Naive thymus-derived CD4-positive, alpha-beta T cell (primary cell): ENCODE data around the gene STARD3. TPM values are rescaled to one million over a fixed set of nuclear protein-coding genes. Genes with fewer than 3 reads are reported as not detected.
A peak's percentile ranks its signal among the peaks of the same experiment; 100 is the strongest.

Source experiments
- ATAC-seq: fragments of 150-1000 bp; cut with Tn5 transposase; 2 replicates; pipeline ENCODE4 v1.10.0; 2021; ENCODE audit warnings: mild to moderate bottlenecking, moderate library complexity
- CTCF ChIA-PET: fragments of 350-600 bp; sonication (Branson Sonifier 250); formaldehyde crosslinking; loops from one replicate; lab custom pipeline; 2021; ENCODE audit warnings: antibody characterized with exemption; lab: Charles Lee
- POLR2A ChIA-PET: fragments of 350-600 bp; sonication (Branson Sonifier 250); formaldehyde crosslinking; loops from one replicate; lab custom pipeline; 2021; ENCODE audit warnings: antibody characterized with exemption, inconsistent platforms; lab: Charles Lee
- DNase-seq, 9 donors: peaks; one replicate each; pipeline versions ENCODE4 v3.0.0 to v3.0.0-alpha.2; 2020 to 2022; ENCODE audit warnings: mixed read lengths in 1 of 9
- H3K27ac ChIP-seq: one replicate; pipeline ENCODE4 v1.7.0; 2013; ENCODE audit warnings: mild to moderate bottlenecking, low read depth, low read length, moderate library complexity
- H3K27me3 ChIP-seq, 2 donors: one replicate each; pipeline ENCODE4 v1.7.0; 2013; ENCODE audit warnings: low read length in 2 of 2, mild to moderate bottlenecking in 2 of 2, moderate library complexity in 2 of 2; ENCODE audit not compliant: control insufficient read depth in 2 of 2, insufficient read depth in 2 of 2
- H3K36me3 ChIP-seq, 3 experiments: 1 replicate in 2 of 3; 2 replicates in 1 of 3; pipeline ENCODE4 v1.7.0; 2013; ENCODE audit warnings: low read length in 3 of 3, mild to moderate bottlenecking in 3 of 3, moderate library complexity in 1 of 3; ENCODE audit not compliant: insufficient read depth in 3 of 3, control insufficient read depth in 2 of 3
- H3K4me1 ChIP-seq, 2 donors: one replicate each; pipeline ENCODE4 v1.7.0; 2013; ENCODE audit warnings: low read length in 2 of 2, mild to moderate bottlenecking in 2 of 2, moderate library complexity in 1 of 2; ENCODE audit not compliant: control insufficient read depth in 2 of 2, insufficient read depth in 2 of 2
- H3K4me3 ChIP-seq: 2 replicates; pipeline ENCODE4 v1.7.0; 2013; ENCODE audit warnings: mild to moderate bottlenecking, low read length
- H3K9me3 ChIP-seq, 3 experiments: 1 replicate in 2 of 3; 2 replicates in 1 of 3; pipeline ENCODE4 v1.7.0; 2013; ENCODE audit warnings: low read length in 3 of 3; ENCODE audit not compliant: control insufficient read depth in 2 of 3
- H3K27ac Mint-ChIP-seq, 9 donors: one replicate each; pipeline ENCODE4 v1.8.0; 2020 to 2022; ENCODE audit warnings: mixed read lengths in 9 of 9, mild to moderate bottlenecking in 8 of 9, moderate library complexity in 5 of 9, inconsistent platforms in 2 of 9
- H3K27me3 Mint-ChIP-seq, 5 donors: one replicate each; pipeline ENCODE4 v1.8.0; 2021 to 2022; ENCODE audit warnings: mixed read lengths in 5 of 5, mild to moderate bottlenecking in 1 of 5
- H3K36me3 Mint-ChIP-seq, 5 donors: one replicate each; pipeline ENCODE4 v1.8.0; 2020 to 2022; ENCODE audit warnings: mixed read lengths in 5 of 5, mild to moderate bottlenecking in 3 of 5, inconsistent platforms in 1 of 5
- H3K4me1 Mint-ChIP-seq, 7 donors: one replicate each; pipeline ENCODE4 v1.8.0; 2020 to 2022; ENCODE audit warnings: mixed read lengths in 7 of 7, mild to moderate bottlenecking in 3 of 7, inconsistent platforms in 1 of 7
- H3K4me3 Mint-ChIP-seq, 10 donors: one replicate each; pipeline ENCODE4 v1.8.0; 2020 to 2022; ENCODE audit warnings: mild to moderate bottlenecking in 10 of 10, mixed read lengths in 10 of 10, moderate library complexity in 6 of 10, inconsistent platforms in 2 of 10
- H3K9me3 Mint-ChIP-seq, 11 donors: one replicate each; pipeline ENCODE4 v1.8.0; 2020 to 2022; ENCODE audit warnings: mixed read lengths in 11 of 11, mild to moderate bottlenecking in 4 of 11, inconsistent platforms in 1 of 11, moderate library complexity in 1 of 11
- intact Hi-C, 2 donors: fragments of 100-400 bp; cut with micrococcal nuclease; formaldehyde crosslinking; loops; one replicate each; pipeline ENCODE4 v1.15.1; 2023
- polyA plus RNA-seq, 2 donors: library from polyadenylated mRNA; unstranded; fragments of 300-500 nt; fragmentation: Illumina TruSeq; gene quantifications; one replicate each; pipeline ENCODE4 v1.2.3, GENCODE V29; 2021
- total RNA-seq, 6 experiments: library from RNA in 5 of 6; stranded (reverse) in 5 of 6; gene quantifications; 1 replicate in 5 of 6; 2 replicates in 1 of 6; pipeline ENCODE4 v1.2.3 and lab custom pipeline; 2021 to 2026

STARD3 gene
- total and polyA plus RNA-seq, 7 experiments from 2014 or later, result 46.7 to 143 (median 88.4) TPM

DNA sequence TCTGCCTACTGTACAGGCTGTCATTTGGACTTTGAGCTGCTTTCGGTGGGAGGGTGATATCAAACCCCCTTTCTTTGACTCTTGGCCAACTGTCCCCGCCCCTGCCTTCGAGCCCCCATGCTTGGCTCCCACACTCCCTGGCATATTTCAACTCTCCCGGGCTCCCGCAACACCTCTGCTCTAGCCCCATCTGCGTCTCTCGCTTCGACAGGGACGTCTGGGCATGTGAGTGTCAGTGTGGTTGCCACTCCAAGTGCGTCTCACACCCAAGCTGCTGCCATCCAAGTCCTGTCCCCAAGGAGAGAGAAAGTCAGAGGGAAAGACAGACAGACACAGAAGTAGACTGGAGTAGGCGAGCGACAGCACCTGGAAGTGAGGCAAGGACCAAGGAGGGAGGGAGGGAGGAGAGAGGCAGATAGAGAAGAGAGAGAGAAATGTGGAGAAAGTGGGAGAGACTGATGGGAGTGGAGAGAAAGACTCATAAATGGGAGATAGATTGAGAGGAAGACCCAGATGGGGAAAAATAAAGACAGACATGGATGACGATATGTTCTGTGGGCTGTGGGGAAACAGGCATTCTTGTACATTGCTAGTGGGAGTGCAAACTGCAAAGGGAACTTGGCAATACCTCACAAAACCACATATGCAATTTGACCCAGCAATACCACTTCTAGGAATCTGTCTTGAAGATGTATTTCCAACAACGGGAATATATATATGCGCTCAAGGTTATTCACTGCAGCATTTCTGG, 11.8 kb downstream of the STARD3 start:
- ChIA-PET CTCF (interaction anchor here (1.3 to 1.5 kb wide), 2 partner anchors 14 to 17 kb away, joined by 3 to 4 read pairs; no protein-coding TSS in a partner anchor), POLR2A (interaction anchor here (0.7 to 1.4 kb wide), 3 partner anchors 9 to 277 kb away, joined by 3 read pairs; no protein-coding TSS in a partner anchor)
- Histone ChIP-seq H3K4me1 (peaks cover 4 to 5% of the 10 kb centered on the region in 2 donors), H3K27me3 (no peaks in the 10 kb centered on the region), H3K36me3 (peaks cover 0 to 24% (median 0%) of the 10 kb centered on the region in 3 experiments), H3K4me3 (no peak overlapping the region), H3K27ac (no peak overlapping the region), H3K9me3 (no peaks in the 10 kb centered on the region)
- H3K27ac Mint-ChIP-seq, result peak overlapping the region in 7 of 9 donors; percentile 9 to 70 (median 49)
- H3K4me3 Mint-ChIP-seq, result no peak overlapping the region
- intact Hi-C loops, result no loop called here
- no peaks in the 10 kb centered on the region for H3K9me3 Mint-ChIP-seq
- H3K36me3 Mint-ChIP-seq, result peaks cover 0 to 12% (median 0%) of the 10 kb centered on the region in 5 donors
- H3K4me1 Mint-ChIP-seq, result peaks cover 21 to 74% (median 57%) of the 10 kb centered on the region in 7 donors
- H3K27me3 Mint-ChIP-seq, result no peaks in the 10 kb centered on the region
- ATAC-seq (no peak), DNase-seq (no peak)

DNA sequence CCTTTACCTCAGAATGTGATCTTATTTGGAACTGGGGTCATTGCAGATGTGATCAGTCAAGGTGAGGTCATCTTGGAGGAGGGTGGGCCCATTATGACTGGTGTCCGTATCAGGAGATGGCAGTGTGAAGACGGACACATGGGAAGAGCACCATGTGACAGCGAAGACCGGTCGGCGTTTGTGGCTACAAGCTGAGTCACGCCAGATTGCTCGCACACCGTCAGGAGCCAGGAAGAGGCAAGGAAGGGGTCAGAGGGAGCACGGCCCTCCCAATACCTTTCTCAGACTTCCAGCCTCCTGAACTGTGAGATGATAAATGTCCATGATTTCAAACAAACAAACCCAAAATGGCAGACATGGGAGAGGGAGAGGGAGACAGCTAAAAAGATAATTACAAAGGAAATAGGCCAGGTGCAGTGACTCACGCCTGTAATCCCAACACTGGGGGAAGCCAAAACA, 13.2 kb downstream of the STARD3 start:
- Mint-ChIP-seq H3K27ac (peak overlapping the region in 8 of 9 donors; percentile 39 to 89 (median 72)), H3K4me1 (peaks cover 23 to 72% (median 55%) of the 10 kb centered on the region in 7 donors)

DNA sequence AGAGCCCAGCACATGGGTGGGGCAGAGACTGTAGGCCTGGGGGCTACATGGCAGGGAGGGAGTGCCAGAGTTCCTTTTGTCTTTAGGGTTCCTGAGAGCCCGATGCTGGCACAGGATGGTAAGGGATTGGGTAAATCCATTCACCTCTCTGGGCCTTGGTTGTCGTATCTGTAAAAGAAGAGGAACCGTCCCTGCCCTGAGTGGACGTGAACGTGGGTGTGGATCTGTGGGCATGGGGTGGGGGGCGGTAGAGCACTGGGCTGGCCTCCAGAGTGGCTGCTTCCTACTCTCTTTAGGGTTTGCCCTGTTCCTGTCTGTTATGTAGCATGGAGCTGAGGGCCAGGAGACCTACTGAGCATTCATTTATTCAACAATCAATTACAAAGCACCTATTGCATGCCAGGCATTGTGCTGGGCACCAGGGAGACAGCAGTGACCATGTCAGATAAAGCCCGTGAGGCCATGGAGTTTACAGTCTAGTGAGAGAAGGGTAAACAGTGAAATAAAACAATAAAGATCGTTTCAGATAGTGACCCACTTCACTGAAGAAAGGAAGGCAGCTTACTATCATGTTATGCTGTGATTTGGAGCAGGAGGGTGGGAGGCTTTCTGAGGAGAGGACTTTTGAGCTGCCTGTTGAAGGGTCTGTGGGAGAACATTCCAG, 15.1 kb downstream of the STARD3 start:
- H3K9me3 Mint-ChIP-seq, result no peaks in the 10 kb centered on the region
- Histone ChIP-seq H3K4me1 (peaks cover 4 to 10% of the 10 kb centered on the region in 2 donors), H3K36me3 (peaks cover 0 to 32% (median 0%) of the 10 kb centered on the region in 3 experiments), H3K27ac (no peak overlapping the region), H3K27me3 (no peaks in the 10 kb centered on the region), H3K4me3 (no peak overlapping the region), H3K9me3 (no peaks in the 10 kb centered on the region)
- no peak for DNase-seq
- peak overlapping the region in 3 of 10 donors; percentile 5 to 61 (median 17) for H3K4me3 Mint-ChIP-seq
- no peaks in the 10 kb centered on the region for H3K27me3 Mint-ChIP-seq
- peaks cover 0 to 18% (median 0%) of the 10 kb centered on the region in 5 donors for H3K36me3 Mint-ChIP-seq
- POLR2A ChIA-PET, result interaction anchor here (0.5 to 1.4 kb wide), 3 partner anchors 14 to 80 kb away, joined by 4 to 9 read pairs (median 5); no protein-coding TSS in a partner anchor
- CTCF ChIA-PET, result interaction anchor here (0.6 to 3.5 kb wide), 11 partner anchors 11 to 373 kb away, joined by 3 to 15 read pairs (median 3); no protein-coding TSS in a partner anchor
- intact Hi-C loops, result loop anchor here in 1 of 2 donors (2.0 kb wide), 1 partner anchor 29 kb away; no protein-coding TSS in a partner anchor
- peak overlapping the region in 8 of 9 donors; percentile 32 to 82 (median 66) for H3K27ac Mint-ChIP-seq
- H3K4me1 Mint-ChIP-seq, result peaks cover 24 to 68% (median 56%) of the 10 kb centered on the region in 7 donors
- no peak for ATAC-seq

More for the DNA sequence above, 13.2 kb downstream of the STARD3 start:
- intact Hi-C loops, result no loop called here
- peaks cover 0 to 27% (median 0%) of the 10 kb centered on the region in 3 experiments for H3K36me3 ChIP-seq
- ChIA-PET POLR2A (interaction anchor here (1.1 kb wide), 1 partner anchor 8 kb away, joined by 3 read pairs; no protein-coding TSS in a partner anchor), CTCF (interaction anchor here (1.2 kb wide), 3 partner anchors 11 to 28 kb away, joined by 3 to 4 read pairs (median 4); no protein-coding TSS in a partner anchor)
- Mint-ChIP-seq H3K4me3 (no peak overlapping the region), H3K9me3 (no peaks in the 10 kb centered on the region), H3K27me3 (no peaks in the 10 kb centered on the region), H3K36me3 (peaks cover 0 to 12% (median 0%) of the 10 kb centered on the region in 5 donors)
- no peak overlapping the region for H3K4me3 ChIP-seq
- no peaks in the 10 kb centered on the region for H3K27me3 ChIP-seq
- no peak overlapping the region for H3K27ac ChIP-seq
- peaks cover 4 to 10% of the 10 kb centered on the region in 2 donors for H3K4me1 ChIP-seq
- no peak for ATAC-seq
- no peaks in the 10 kb centered on the region for H3K9me3 ChIP-seq
- no peak for DNase-seq

DNA sequence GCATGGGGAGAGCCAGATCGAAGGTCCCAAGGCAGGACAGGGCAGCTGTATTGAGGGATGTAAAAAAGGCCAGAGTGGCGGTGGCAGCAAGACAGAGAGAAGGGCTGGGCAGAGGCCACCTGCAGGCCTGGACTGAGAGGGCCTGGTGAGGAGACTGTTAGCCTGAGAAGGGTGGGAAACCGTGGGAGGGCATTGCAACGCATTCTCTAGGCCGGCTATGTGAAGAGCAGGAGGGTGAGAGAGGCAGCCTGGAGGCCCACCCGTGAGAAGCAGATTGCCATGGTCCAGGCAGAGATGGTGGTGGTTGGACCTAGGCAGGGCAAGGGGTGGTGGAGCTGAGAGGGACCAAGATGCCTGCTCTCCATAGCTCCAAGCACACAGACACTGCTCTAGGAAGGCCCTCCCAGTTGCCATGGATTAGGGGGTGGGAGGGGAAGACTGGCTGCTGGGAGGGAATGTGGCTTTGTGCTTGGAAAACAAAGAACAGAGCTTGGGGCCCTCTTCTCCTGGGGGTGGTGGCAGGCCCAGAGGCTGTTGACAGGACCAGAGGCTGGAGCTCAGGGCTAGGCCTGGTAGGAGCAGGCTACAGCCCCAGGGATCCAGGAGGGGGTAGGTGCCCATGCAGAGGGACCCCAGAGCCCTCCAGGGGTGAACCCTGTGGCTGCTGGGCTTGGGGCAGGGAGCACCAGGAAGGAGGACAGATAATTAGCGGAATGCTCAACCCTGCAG, 15.8 kb downstream of the STARD3 start:
- Mint-ChIP-seq H3K4me1 (peaks cover 24 to 67% (median 56%) of the 10 kb centered on the region in 7 donors), H3K27me3 (no peaks in the 10 kb centered on the region)

DNA sequence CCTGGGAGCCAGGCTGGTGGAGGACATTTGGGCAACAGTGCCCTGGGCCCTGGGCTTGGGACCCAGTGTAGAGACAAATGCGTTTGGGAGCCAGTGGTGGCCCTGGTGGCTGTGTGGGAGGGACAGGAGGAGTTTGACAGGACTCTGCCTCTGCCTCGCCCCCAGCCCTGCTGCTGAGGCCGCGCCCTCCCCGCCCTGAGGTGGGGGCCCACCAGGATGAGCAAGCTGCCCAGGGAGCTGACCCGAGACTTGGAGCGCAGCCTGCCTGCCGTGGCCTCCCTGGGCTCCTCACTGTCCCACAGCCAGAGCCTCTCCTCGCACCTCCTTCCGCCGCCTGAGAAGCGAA, 16.3 kb downstream of the STARD3 start:
- peak overlapping the region in 1 of 10 donors; percentile 61 for H3K4me3 Mint-ChIP-seq
- intact Hi-C loops, result loop anchor here in 1 of 2 donors (2.0 kb wide), 1 partner anchor 30 kb away; no protein-coding TSS in a partner anchor
- ChIA-PET POLR2A (interaction anchor here (1.1 to 2.4 kb wide), 3 partner anchors 14 to 27 kb away, joined by 4 to 13 read pairs (median 4); partner anchors contain the start of gene PNMT), CTCF (interaction anchor here (0.5 to 3.5 kb wide), 16 partner anchors 10 to 211 kb away, joined by 3 to 25 read pairs (median 4); partner anchors contain the start of genes IKZF3 and PNMT)
- no peaks in the 10 kb centered on the region for H3K9me3 ChIP-seq
- H3K4me1 ChIP-seq, result peaks cover 4 to 18% of the 10 kb centered on the region in 2 donors
- peak overlapping the region in 1 of 9 donors; percentile 32 for H3K27ac Mint-ChIP-seq
- ATAC-seq, result no peak
- H3K36me3 Mint-ChIP-seq, result peaks cover 0 to 23% (median 0%) of the 10 kb centered on the region in 5 donors
- H3K4me1 Mint-ChIP-seq, result peaks cover 24 to 72% (median 62%) of the 10 kb centered on the region in 7 donors
- no peaks in the 10 kb centered on the region for H3K9me3 Mint-ChIP-seq
- no peak for DNase-seq
- no peaks in the 10 kb centered on the region for H3K27me3 Mint-ChIP-seq
- H3K27me3 ChIP-seq, result no peaks in the 10 kb centered on the region
- H3K4me3 ChIP-seq, result no peak overlapping the region
- no peak overlapping the region for H3K27ac ChIP-seq
- peaks cover 0 to 40% (median 0%) of the 10 kb centered on the region in 3 experiments for H3K36me3 ChIP-seq

More for the DNA sequence above, 15.8 kb downstream of the STARD3 start:
- DNase-seq, result no peak
- no peak for ATAC-seq
- Histone ChIP-seq H3K36me3 (peaks cover 0 to 35% (median 0%) of the 10 kb centered on the region in 3 experiments), H3K4me1 (peaks cover 4 to 13% of the 10 kb centered on the region in 2 donors), H3K27ac (no peak overlapping the region), H3K27me3 (no peaks in the 10 kb centered on the region), H3K4me3 (no peak overlapping the region), H3K9me3 (no peaks in the 10 kb centered on the region)
- Mint-ChIP-seq H3K36me3 (peaks cover 0 to 20% (median 0%) of the 10 kb centered on the region in 5 donors), H3K27ac (peak overlapping the region in 8 of 9 donors; percentile 14 to 82 (median 66)), H3K9me3 (no peaks in the 10 kb centered on the region), H3K4me3 (peak overlapping the region in 3 of 10 donors; percentile 5 to 61 (median 17))
- ChIA-PET POLR2A (interaction anchor here (1.0 to 1.4 kb wide), 2 partner anchors 14 to 15 kb away, joined by 4 to 5 read pairs; no protein-coding TSS in a partner anchor), CTCF (interaction anchor here (0.6 to 3.5 kb wide), 17 partner anchors 10 to 373 kb away, joined by 3 to 20 read pairs (median 4); partner anchors contain the start of gene PNMT)
- intact Hi-C loops, result loop anchor here in 1 of 2 donors (2.0 kb wide), 1 partner anchor 30 kb away; no protein-coding TSS in a partner anchor
